Neural cell (in vitro differentiated cells): ENCODE measurements around the gene HOXD1. TPM values are rescaled to one million over a fixed set of nuclear protein-coding genes. Genes with fewer than 3 reads are reported as not detected.

ENCODE experiments used
- H2AFZ ChIP-seq: fragments of 200-600, 300-800 bp; sonication (generic), shearing (Covaris generic); 2 replicates; pipeline ENCODE4 v1.6.0; 2014; ENCODE audit warnings: low read depth, mild to moderate bottlenecking, antibody characterized with exemption, low read length, moderate library complexity
- H3F3A ChIP-seq: fragments of 200-600 bp; shearing (Covaris generic); 2 replicates; pipeline ENCODE4 v1.6.1; 2016; ENCODE audit warnings: mild to moderate bottlenecking, moderate library complexity, mixed read lengths, antibody characterized with exemption, low read length; ENCODE audit not compliant: insufficient read depth, poor library complexity, severe bottlenecking
- H3K27ac ChIP-seq: fragments of 200-600, 300-800 bp; sonication (generic), shearing (Covaris generic); 2 replicates; pipeline ENCODE4 v1.5.1; 2014; ENCODE audit warnings: mild to moderate bottlenecking, low read length, moderate library complexity
- H3K27me3 ChIP-seq: fragments of 300-800, 200-600 bp; sonication (generic), shearing (Covaris generic); 2 replicates; pipeline ENCODE4 v1.6.0; 2014; ENCODE audit warnings: mild to moderate bottlenecking, low read depth, low read length, moderate library complexity; ENCODE audit not compliant: insufficient read depth
- H3K36me3 ChIP-seq: fragments of 300-800, 200-600 bp; sonication (generic), shearing (Covaris generic); 2 replicates; pipeline ENCODE4 v1.5.1; 2014; ENCODE audit warnings: mild to moderate bottlenecking, antibody characterized with exemption, low read length, moderate library complexity; ENCODE audit not compliant: insufficient read depth
- H3K4me2 ChIP-seq: fragments of 300-800, 200-600 bp; sonication (generic), shearing (Covaris generic); 2 replicates; pipeline ENCODE4 v1.6.0; 2014; ENCODE audit warnings: mild to moderate bottlenecking, low read length
- H3K4me3 ChIP-seq: fragments of 300-800, 200-600 bp; sonication (generic), shearing (Covaris generic); 2 replicates; pipeline ENCODE4 v1.5.1; 2014; ENCODE audit warnings: mild to moderate bottlenecking, low read length, moderate library complexity
- H3K79me2 ChIP-seq: fragments of 200-600 bp; shearing (Covaris generic); replicated peaks from 2 replicates; pipeline ENCODE4 v1.6.0; 2014; ENCODE audit warnings: mild to moderate bottlenecking, low read length, moderate library complexity; ENCODE audit not compliant: insufficient read depth
- H3K9ac ChIP-seq: fragments of 300-800, 200-600 bp; sonication (generic), shearing (Covaris generic); 2 replicates; pipeline ENCODE4 v1.6.1; 2016; ENCODE audit warnings: mild to moderate bottlenecking, low read length, mixed read lengths
- H3K9me2 ChIP-seq: fragments of 200-600 bp; shearing (Covaris generic); 2 replicates; pipeline ENCODE4 v1.6.1; 2016; ENCODE audit warnings: mild to moderate bottlenecking, low read length, mixed read lengths; ENCODE audit not compliant: insufficient read depth
- H3K9me3 ChIP-seq: fragments of 200-600, 300-800 bp; sonication (generic), shearing (Covaris generic); 2 replicates; pipeline ENCODE4 v1.6.1; 2016; ENCODE audit warnings: mild to moderate bottlenecking, mixed run types, low read length, moderate library complexity, mixed read lengths
- H4K20me1 ChIP-seq: fragments of 200-600 bp; shearing (Covaris generic); 2 replicates; pipeline ENCODE4 v1.6.1; 2016; ENCODE audit warnings: mild to moderate bottlenecking, mixed run types; ENCODE audit not compliant: insufficient read depth
- EP300 ChIP-seq: fragments of 450-650 bp; conservative IDR thresholded peaks from 2 replicates; pipeline ENCODE4 v1.6.1; 2014; ENCODE audit warnings: antibody characterized with exemption, mild to moderate bottlenecking, moderate library complexity; ENCODE audit not compliant: poor library complexity, severe bottlenecking
- EZH2 ChIP-seq: fragments of 200-600, 300-800 bp; shearing (Covaris generic), sonication (generic); IDR thresholded peaks from 2 replicates; pipeline ENCODE4 v1.6.1; 2014; ENCODE audit warnings: antibody characterized with exemption, low read length, borderline replicate concordance, mild to moderate bottlenecking; ENCODE audit not compliant: insufficient read depth, poor library complexity, severe bottlenecking
- MXI1 ChIP-seq: fragments of 450-650 bp; conservative IDR thresholded peaks from 2 replicates; pipeline ENCODE4 v1.6.1; 2014; ENCODE audit warnings: antibody characterized with exemption, mild to moderate bottlenecking; ENCODE audit not compliant: poor library complexity, severe bottlenecking
- POLR2AphosphoS5 ChIP-seq: IDR thresholded peaks from 2 replicates; pipeline ENCODE4 v1.6.1; 2012
- RAD21 ChIP-seq: fragments of 450-650 bp; conservative IDR thresholded peaks from 2 replicates; pipeline ENCODE4 v1.6.1; 2014; ENCODE audit warnings: antibody characterized with exemption, mild to moderate bottlenecking, moderate library complexity
- SMC3 ChIP-seq: fragments of 450-650 bp; conservative IDR thresholded peaks from 2 replicates; pipeline ENCODE4 v1.6.1; 2014; ENCODE audit warnings: antibody characterized with exemption, mild to moderate bottlenecking, moderate library complexity; ENCODE audit not compliant: poor library complexity
- TAF1 ChIP-seq: IDR thresholded peaks from 2 replicates; pipeline ENCODE4 v1.6.1; 2012; ENCODE audit warnings: low read depth
- polyA plus RNA-seq: library from polyadenylated mRNA; depleted of rRNA; stranded (reverse); fragments of >200 nt; gene quantifications from 2 replicates; pipeline ENCODE4 v1.2.3, GENCODE V29; 2014
- TF ChIP-seq, protein P1 (sequence below): IDR thresholded peaks from 2 replicates; pipeline ENCODE4 v1.6.1; 2012; ENCODE audit warnings: borderline replicate concordance
- TF ChIP-seq, protein P2 (sequence below): fragments of 450-650 bp; IDR thresholded peaks from 2 replicates; pipeline ENCODE4 v1.5.1; 2014; ENCODE audit warnings: antibody characterized with exemption, mild to moderate bottlenecking, moderate library complexity; ENCODE audit not compliant: poor library complexity, severe bottlenecking

Gene HOXD1
- polyA plus RNA-seq, 1 donor from 2014 or later = not detected

- Histone ChIP-seq H3K27ac (no peak overlapping the region), H3K9me3 (no peaks in the 10 kb centered on the region), H3K9me2 (no peaks in the 10 kb centered on the region), H3K4me2 (no peak overlapping the region), H4K20me1 (no peaks in the 10 kb centered on the region), H3K79me2 (no peaks in the 10 kb centered on the region), H3K4me3 (no peak overlapping the region), H2AFZ (no peak overlapping the region), H3F3A (no peaks in the 10 kb centered on the region), H3K9ac (no peak overlapping the region), H3K36me3 (no peaks in the 10 kb centered on the region), H3K27me3 (peaks cover 99% of the 10 kb centered on the region)
- TF ChIP-seq EZH2 (no peak), SMC3 (no peak), MXI1 (no peak), POLR2AphosphoS5 (no peak), EP300 (no peak), RAD21 (no peak), TAF1 (no peak)
- TF ChIP-seq, protein P1, sequence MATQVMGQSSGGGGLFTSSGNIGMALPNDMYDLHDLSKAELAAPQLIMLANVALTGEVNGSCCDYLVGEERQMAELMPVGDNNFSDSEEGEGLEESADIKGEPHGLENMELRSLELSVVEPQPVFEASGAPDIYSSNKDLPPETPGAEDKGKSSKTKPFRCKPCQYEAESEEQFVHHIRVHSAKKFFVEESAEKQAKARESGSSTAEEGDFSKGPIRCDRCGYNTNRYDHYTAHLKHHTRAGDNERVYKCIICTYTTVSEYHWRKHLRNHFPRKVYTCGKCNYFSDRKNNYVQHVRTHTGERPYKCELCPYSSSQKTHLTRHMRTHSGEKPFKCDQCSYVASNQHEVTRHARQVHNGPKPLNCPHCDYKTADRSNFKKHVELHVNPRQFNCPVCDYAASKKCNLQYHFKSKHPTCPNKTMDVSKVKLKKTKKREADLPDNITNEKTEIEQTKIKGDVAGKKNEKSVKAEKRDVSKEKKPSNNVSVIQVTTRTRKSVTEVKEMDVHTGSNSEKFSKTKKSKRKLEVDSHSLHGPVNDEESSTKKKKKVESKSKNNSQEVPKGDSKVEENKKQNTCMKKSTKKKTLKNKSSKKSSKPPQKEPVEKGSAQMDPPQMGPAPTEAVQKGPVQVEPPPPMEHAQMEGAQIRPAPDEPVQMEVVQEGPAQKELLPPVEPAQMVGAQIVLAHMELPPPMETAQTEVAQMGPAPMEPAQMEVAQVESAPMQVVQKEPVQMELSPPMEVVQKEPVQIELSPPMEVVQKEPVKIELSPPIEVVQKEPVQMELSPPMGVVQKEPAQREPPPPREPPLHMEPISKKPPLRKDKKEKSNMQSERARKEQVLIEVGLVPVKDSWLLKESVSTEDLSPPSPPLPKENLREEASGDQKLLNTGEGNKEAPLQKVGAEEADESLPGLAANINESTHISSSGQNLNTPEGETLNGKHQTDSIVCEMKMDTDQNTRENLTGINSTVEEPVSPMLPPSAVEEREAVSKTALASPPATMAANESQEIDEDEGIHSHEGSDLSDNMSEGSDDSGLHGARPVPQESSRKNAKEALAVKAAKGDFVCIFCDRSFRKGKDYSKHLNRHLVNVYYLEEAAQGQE = no peak
- TF ChIP-seq, protein P2, sequence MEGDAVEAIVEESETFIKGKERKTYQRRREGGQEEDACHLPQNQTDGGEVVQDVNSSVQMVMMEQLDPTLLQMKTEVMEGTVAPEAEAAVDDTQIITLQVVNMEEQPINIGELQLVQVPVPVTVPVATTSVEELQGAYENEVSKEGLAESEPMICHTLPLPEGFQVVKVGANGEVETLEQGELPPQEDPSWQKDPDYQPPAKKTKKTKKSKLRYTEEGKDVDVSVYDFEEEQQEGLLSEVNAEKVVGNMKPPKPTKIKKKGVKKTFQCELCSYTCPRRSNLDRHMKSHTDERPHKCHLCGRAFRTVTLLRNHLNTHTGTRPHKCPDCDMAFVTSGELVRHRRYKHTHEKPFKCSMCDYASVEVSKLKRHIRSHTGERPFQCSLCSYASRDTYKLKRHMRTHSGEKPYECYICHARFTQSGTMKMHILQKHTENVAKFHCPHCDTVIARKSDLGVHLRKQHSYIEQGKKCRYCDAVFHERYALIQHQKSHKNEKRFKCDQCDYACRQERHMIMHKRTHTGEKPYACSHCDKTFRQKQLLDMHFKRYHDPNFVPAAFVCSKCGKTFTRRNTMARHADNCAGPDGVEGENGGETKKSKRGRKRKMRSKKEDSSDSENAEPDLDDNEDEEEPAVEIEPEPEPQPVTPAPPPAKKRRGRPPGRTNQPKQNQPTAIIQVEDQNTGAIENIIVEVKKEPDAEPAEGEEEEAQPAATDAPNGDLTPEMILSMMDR = no peak
Measured at GRCh38 chr2:176187200-176187898, 1.1 kb upstream of the HOXD1 start.

DNA sequence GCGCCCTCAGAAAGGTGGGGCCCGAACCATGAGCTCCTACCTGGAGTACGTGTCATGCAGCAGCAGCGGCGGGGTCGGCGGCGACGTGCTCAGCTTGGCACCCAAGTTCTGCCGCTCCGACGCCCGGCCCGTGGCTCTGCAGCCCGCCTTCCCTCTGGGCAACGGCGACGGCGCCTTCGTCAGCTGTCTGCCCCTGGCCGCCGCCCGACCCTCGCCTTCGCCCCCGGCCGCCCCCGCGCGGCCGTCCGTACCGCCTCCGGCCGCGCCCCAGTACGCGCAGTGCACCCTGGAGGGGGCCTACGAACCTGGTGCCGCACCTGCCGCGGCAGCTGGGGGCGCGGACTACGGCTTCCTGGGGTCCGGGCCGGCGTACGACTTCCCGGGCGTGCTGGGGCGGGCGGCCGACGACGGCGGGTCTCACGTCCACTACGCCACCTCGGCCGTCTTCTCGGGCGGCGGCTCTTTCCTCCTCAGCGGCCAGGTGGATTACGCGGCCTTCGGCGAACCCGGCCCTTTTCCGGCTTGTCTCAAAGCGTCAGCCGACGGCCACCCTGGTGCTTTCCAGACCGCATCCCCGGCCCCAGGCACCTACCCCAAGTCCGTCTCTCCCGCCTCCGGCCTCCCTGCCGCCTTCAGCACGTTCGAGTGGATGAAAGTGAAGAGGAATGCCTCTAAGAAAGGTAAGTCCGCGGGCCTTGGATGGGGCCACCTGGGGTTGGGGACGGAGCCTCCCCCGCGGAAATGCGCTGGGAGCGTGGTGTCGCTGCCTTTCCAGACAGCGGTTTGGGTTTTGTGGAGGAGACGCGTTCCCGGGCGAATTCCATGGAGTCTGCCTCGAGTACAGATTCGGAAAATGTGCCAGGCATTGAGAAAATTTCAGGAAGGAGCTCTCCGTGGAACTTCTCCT lies 559 bp downstream of the HOXD1 start:
- Histone ChIP-seq H3K36me3 (no peaks in the 10 kb centered on the region), H3K27ac (no peak overlapping the region), H3K9me3 (no peaks in the 10 kb centered on the region), H2AFZ (no peak overlapping the region), H3K27me3 (peaks cover 99% of the 10 kb centered on the region), H3F3A (no peaks in the 10 kb centered on the region), H3K4me3 (peak overlapping the region; percentile 51), H3K79me2 (no peaks in the 10 kb centered on the region), H3K4me2 (no peak overlapping the region), H3K9ac (no peak overlapping the region), H4K20me1 (no peaks in the 10 kb centered on the region), H3K9me2 (no peaks in the 10 kb centered on the region)
- peak; percentile 22 for TF ChIP-seq EZH2
- no peak for TF ChIP-seq MXI1
- no peak for TF ChIP-seq POLR2AphosphoS5
